Right lobe of liver (tissue), 6 donors: ENCODE data around the gene PCNX2. TPM values are rescaled to one million over a fixed set of nuclear protein-coding genes. Genes with fewer than 3 reads are reported as not detected.

Source experiments
- ATAC-seq, 4 donors: fragments of 200-7000 bp; cut with Tn5 transposase; one replicate each; pipeline ENCODE4 v1.9.1; 2020; ENCODE audit warnings: mild to moderate bottlenecking in 4 of 4, moderate library complexity in 4 of 4
- DNase-seq, 3 donors: peaks; one replicate each; pipeline ENCODE4 v3.0.0-alpha.2; 2020
- H3K27ac ChIP-seq, 3 donors: fragments of 200-600 bp; one replicate each; pipeline ENCODE4 v1.8.0; 2022
- H3K27me3 ChIP-seq, 2 donors: fragments of 200-600 bp; one replicate each; pipeline ENCODE4 v1.8.0; 2022
- H3K36me3 ChIP-seq, 4 donors: fragments of 200-600 bp; sonication (generic) in 1 of 4; one replicate each; pipeline versions ENCODE4 v1.5.1 to v1.8.0; 2017 to 2022; ENCODE audit warnings: control low read depth in 1 of 4
- H3K4me1 ChIP-seq, 4 donors: fragments of 200-600 bp; sonication (generic) in 1 of 4; one replicate each; pipeline versions ENCODE4 v1.5.1 to v1.8.0; 2017 to 2022; ENCODE audit warnings: control low read depth in 1 of 4
- H3K4me3 ChIP-seq, 3 donors: fragments of 200-600 bp; one replicate each; pipeline ENCODE4 v1.8.0; 2022
- H3K9me3 ChIP-seq, 4 donors: fragments of 200-600 bp; sonication (generic) in 1 of 4; one replicate each; pipeline versions ENCODE4 v1.5.1 to v1.8.0; 2017 to 2022; ENCODE audit warnings: control low read depth in 1 of 4
- CTCF ChIP-seq, 4 donors: fragments of 200-600 bp in 3 of 4; fragments of 450-650 bp in 1 of 4; IDR thresholded peaks; one replicate each; pipeline versions ENCODE4 v1.5.1 to v1.8.0; 2016 to 2022; ENCODE audit warnings: antibody characterized with exemption in 4 of 4, mild to moderate bottlenecking in 2 of 4
- POLR2A ChIP-seq: fragments of 450-650 bp; IDR thresholded peaks from one replicate; pipeline ENCODE4 v1.6.1; 2017; ENCODE audit warnings: antibody characterized with exemption, mild to moderate bottlenecking
- WGBS: methylation state at CpG from one replicate; pipeline ENCODE4 v1.1.6; 2018; ENCODE audit warnings: low coverage, low lambda C conversion rate; ENCODE audit not compliant: insufficient coverage; ENCODE audit errors: missing lambda C conversion rate; 5-methylcytosine and 5-hydroxymethylcytosine counted together
- intact Hi-C, 2 donors: fragments of 100-400 bp; cut with DNase I; formaldehyde crosslinking; loops; one replicate each; pipeline versions ENCODE4 v1.11.2 to v1.14.1; 2022
- total RNA-seq, 6 experiments: library from RNA; depleted of rRNA in 2 of 6; stranded (reverse); fragments of >200 nt in 2 of 6; fragmentation: NEBNext Ultra II Directional in 3 of 6; extraction: Animal tissue kit (Norgen Biotek cat#: 25700) in 3 of 6; gene quantifications; one replicate each; pipeline versions ENCODE4 v1.1.0 to v1.2.4, GENCODE V29; 2016 to 2023
- donor health status: DM: no; HTN: yes; CAD: no.
- donor health status: DM: no; HTN: no; CAD: no.
- donor health status: DM: no; HTN: no; CAD: no.
- donor health status: DM: no; HTN: yes; CAD: no.
- donor health status: DM: no; HTN: yes; CAD: no.

PCNX2 gene
- total RNA-seq, 6 experiments from 2014 or later = 0.35 to 3.4 (median 0.82) TPM

- no peak overlapping the region for H3K4me3 ChIP-seq
- DNase-seq (no peak), ATAC-seq (peak in 3 of 4 donors; percentile 30 to 62 (median 52))
- H3K36me3 ChIP-seq = no peaks in the 10 kb centered on the region
- peak overlapping the region in 1 of 3 donors; percentile 65 for H3K27ac ChIP-seq
- TF ChIP-seq POLR2A (no peak), CTCF (IDR thresholded peaks at IDR 0.05) (no peak)
- H3K9me3 ChIP-seq = no peaks in the 10 kb centered on the region
- H3K27me3 ChIP-seq = no peaks in the 10 kb centered on the region
- 51% methylated on average over 5 of the region's 5 CpGs for WGBS
- intact Hi-C loops = no loop called here
- no peaks in the 10 kb centered on the region for H3K4me1 ChIP-seq
Measured at GRCh38 chr1:233261695-233262094, 33.8 kb downstream of the PCNX2 start.

GRCh38 chr1:233261206-233261605 is 34.3 kb downstream of the PCNX2 start:
- Histone ChIP-seq H3K9me3 (no peaks in the 10 kb centered on the region), H3K27ac (peak overlapping the region in 1 of 3 donors; percentile 65), H3K4me1 (no peaks in the 10 kb centered on the region), H3K36me3 (no peaks in the 10 kb centered on the region), H3K4me3 (no peak overlapping the region), H3K27me3 (no peaks in the 10 kb centered on the region)
- no peak for DNase-seq
- TF ChIP-seq CTCF (IDR thresholded peaks at IDR 0.05) (no peak), POLR2A (no peak)
- intact Hi-C loops = no loop called here
- ATAC-seq = peak; percentile 61 to 91 (median 82)
- 33% methylated on average over 3 of the region's 3 CpGs for WGBS

GRCh38 chr1:233257786-233258185 is 37.7 kb downstream of the PCNX2 start:
- no peaks in the 10 kb centered on the region for H3K9me3 ChIP-seq
- WGBS = 48% methylated on average over 6 of the region's 6 CpGs
- DNase-seq (no peak), ATAC-seq (peak in 3 of 4 donors; percentile 50 to 65 (median 51))
- no peaks in the 10 kb centered on the region for H3K4me1 ChIP-seq
- TF ChIP-seq CTCF (IDR thresholded peaks at IDR 0.05) (no peak), POLR2A (no peak)
- intact Hi-C loops = no loop called here
- no peaks in the 10 kb centered on the region for H3K27me3 ChIP-seq
- H3K4me3 ChIP-seq = no peak overlapping the region
- H3K27ac ChIP-seq = no peak overlapping the region
- H3K36me3 ChIP-seq = no peaks in the 10 kb centered on the region

GRCh38 chr1:233256789-233257188 is 38.7 kb downstream of the PCNX2 start:
- no peaks in the 10 kb centered on the region for H3K36me3 ChIP-seq
- DNase-seq (no peak), ATAC-seq (no peak)
- no peak overlapping the region for H3K27ac ChIP-seq
- intact Hi-C loops = no loop called here
- 78% methylated on average over 2 of the region's 2 CpGs for WGBS
- no peak overlapping the region for H3K4me3 ChIP-seq
- H3K27me3 ChIP-seq = no peaks in the 10 kb centered on the region
- H3K4me1 ChIP-seq = no peaks in the 10 kb centered on the region
- no peaks in the 10 kb centered on the region for H3K9me3 ChIP-seq
- TF ChIP-seq POLR2A (no peak), CTCF (IDR thresholded peaks at IDR 0.05) (no peak)

- H3K27me3 ChIP-seq = no peaks in the 10 kb centered on the region
- H3K27ac ChIP-seq = no peak overlapping the region
- no peaks in the 10 kb centered on the region for H3K9me3 ChIP-seq
- ATAC-seq (no peak), DNase-seq (no peak)
- intact Hi-C loops = no loop called here
- 86% methylated on average over 1 of the region's 1 CpG for WGBS
- H3K4me3 ChIP-seq = no peak overlapping the region
- no peaks in the 10 kb centered on the region for H3K36me3 ChIP-seq
- TF ChIP-seq CTCF (IDR thresholded peaks at IDR 0.05) (no peak), POLR2A (no peak)
- no peaks in the 10 kb centered on the region for H3K4me1 ChIP-seq
Measured at GRCh38 chr1:233256191-233256590, 39.3 kb downstream of the PCNX2 start.
